ENCODE results near the gene ENOX1.

GRCh38 chr13:43802511-43802910 lies 15.7 kb upstream of the ENOX1 start:
- TF ChIP-seq CTCF (conservative IDR thresholded peaks at IDR 0.05), result no peak
- no peak for TF ChIP-seq ZFX (IDR thresholded peaks at IDR 0.05)

Data from C4-2B (cell line).